ENCODE data around the gene LAG3.

The LAG3 gene

GRCh38 chr12:6786416-6787094, 14.2 kb downstream of the LAG3 start:
- no peak overlapping the region for H3K9ac ChIP-seq (ENCODE audit: low read length)
- no peaks in the 10 kb centered on the region for H3K36me3 ChIP-seq (ENCODE audit: low read length)
- no peaks in the 10 kb centered on the region for H3K79me2 ChIP-seq (ENCODE audit: insufficient read depth, low read length)
- no peak for TF ChIP-seq EZH2phosphoT487 (conservative IDR thresholded peaks at IDR 0.05; ENCODE audit: low read length)
- TF ChIP-seq CTCF (IDR thresholded peaks at IDR 0.05; ENCODE audit: insufficient read depth, low read length, poor library complexity, severe bottlenecking), result no peak
- H4K20me1 ChIP-seq (ENCODE audit: low read depth, low read length), result no peaks in the 10 kb centered on the region
- H3F3A ChIP-seq (ENCODE audit: insufficient read depth), result no peaks in the 10 kb centered on the region
- no peak overlapping the region for H2AFZ ChIP-seq (ENCODE audit: low read depth, low read length, severe bottlenecking)
- H3K4me3 ChIP-seq (ENCODE audit: insufficient read depth, low read length, poor library complexity, severe bottlenecking), result no peak overlapping the region
- no peak overlapping the region for H3K4me2 ChIP-seq (ENCODE audit: low read depth, low read length, poor library complexity, severe bottlenecking)
- no peak overlapping the region for H3K27ac ChIP-seq (ENCODE audit: low read depth, low read length)
- no peaks in the 10 kb centered on the region for H3K27me3 ChIP-seq (ENCODE audit: low read length)
- no peaks in the 10 kb centered on the region for H3K9me3 ChIP-seq (ENCODE audit: insufficient read depth, low read length)
- H3K9me2 ChIP-seq (replicated peaks; ENCODE audit: insufficient read depth, low read length), result no peaks in the 10 kb centered on the region

GRCh38 chr12:6787309-6787708, 15.0 kb downstream of the LAG3 start:
- TF ChIP-seq EZH2phosphoT487 (conservative IDR thresholded peaks at IDR 0.05; ENCODE audit: low read length), result no peak
- TF ChIP-seq CTCF (IDR thresholded peaks at IDR 0.05; ENCODE audit: insufficient read depth, low read length, poor library complexity, severe bottlenecking), result no peak
- Histone ChIP-seq H3K4me2 (ENCODE audit: low read depth, low read length, poor library complexity, severe bottlenecking) (no peak overlapping the region), H3K4me3 (ENCODE audit: insufficient read depth, low read length, poor library complexity, severe bottlenecking) (no peak overlapping the region), H3K9me2 (replicated peaks; ENCODE audit: insufficient read depth, low read length) (no peaks in the 10 kb centered on the region), H3K79me2 (ENCODE audit: insufficient read depth, low read length) (no peaks in the 10 kb centered on the region), H3K9me3 (ENCODE audit: insufficient read depth, low read length) (no peaks in the 10 kb centered on the region), H4K20me1 (ENCODE audit: low read depth, low read length) (no peaks in the 10 kb centered on the region), H2AFZ (ENCODE audit: low read depth, low read length, severe bottlenecking) (no peak overlapping the region), H3K9ac (ENCODE audit: low read length) (no peak overlapping the region), H3F3A (ENCODE audit: insufficient read depth) (no peaks in the 10 kb centered on the region), H3K27ac (ENCODE audit: low read depth, low read length) (no peak overlapping the region), H3K27me3 (ENCODE audit: low read length) (no peaks in the 10 kb centered on the region), H3K36me3 (ENCODE audit: low read length) (no peaks in the 10 kb centered on the region)

- H3K9me2 ChIP-seq (replicated peaks; ENCODE audit: insufficient read depth, low read length), result no peaks in the 10 kb centered on the region
- no peak within 1 kb of the TSS for H3K9ac ChIP-seq (ENCODE audit: low read length)
- no peaks in the 10 kb centered on the region for H3K79me2 ChIP-seq (ENCODE audit: insufficient read depth, low read length)
- no peaks in the 10 kb centered on the region for H3K27me3 ChIP-seq (ENCODE audit: low read length)
- H3F3A ChIP-seq (ENCODE audit: insufficient read depth), result no peaks in the 10 kb centered on the region
- no peak within 1 kb of the TSS for H3K4me3 ChIP-seq (ENCODE audit: insufficient read depth, low read length, poor library complexity, severe bottlenecking)
- H3K4me2 ChIP-seq (ENCODE audit: low read depth, low read length, poor library complexity, severe bottlenecking), result no peak within 1 kb of the TSS
- H3K9me3 ChIP-seq (ENCODE audit: insufficient read depth, low read length), result no peaks in the 10 kb centered on the region
- H3K27ac ChIP-seq (ENCODE audit: low read depth, low read length), result no peak within 1 kb of the TSS
- no peaks in the 10 kb centered on the region for H3K36me3 ChIP-seq (ENCODE audit: low read length)
- H4K20me1 ChIP-seq (ENCODE audit: low read depth, low read length), result no peaks in the 10 kb centered on the region
- TF ChIP-seq EZH2phosphoT487 (conservative IDR thresholded peaks at IDR 0.05; ENCODE audit: low read length) (no peak), CTCF (IDR thresholded peaks at IDR 0.05; ENCODE audit: insufficient read depth, low read length, poor library complexity, severe bottlenecking) (no peak)
- H2AFZ ChIP-seq (ENCODE audit: low read depth, low read length, severe bottlenecking), result no peak within 1 kb of the TSS
Measured at GRCh38 chr12:6788972-6789924, 16.9 kb downstream of the LAG3 start, which contains the start of gene CD4. Gene CD4 (plus strand): TSS chr12:6789528. CDS start chr12:6800139, 10,611 bp downstream.
